Measurements from ENCODE around the gene CPNE4. TPM values are rescaled to one million over a fixed set of nuclear protein-coding genes. Genes with fewer than 3 reads are reported as not detected.

Gene CPNE4
- total and polyA plus RNA-seq, 2 donors (not counting 3 experiments of a cell fraction or from before 2014, with no cell fraction given), result not detected

- H3K79me2 ChIP-seq (ENCODE audit: control insufficient read depth, insufficient read depth, low read length), result peaks cover 1% of the 10 kb centered on the region
- H3K4me3 ChIP-seq (replicated peaks in 1 of 3; ENCODE audit: insufficient read depth in 1 of 3, low read depth in 1 of 3, low read length in 3 of 3), result no peak overlapping the region
- intact Hi-C loops (cut with micrococcal nuclease), result no loop called here
- H3K9ac ChIP-seq (replicated peaks; ENCODE audit: extremely low read depth, insufficient read depth, low read length), result no peak overlapping the region
- H3K4me1 ChIP-seq (ENCODE audit: control insufficient read depth, extremely low read depth, insufficient read depth, low read length), result no peaks in the 10 kb centered on the region
- dilution Hi-C loops (cut with MboI; ENCODE audit: extremely low pct_ligation_motif_present, low sequenced_read_pairs), result no loop called here
- no peak overlapping the region for H3K4me2 ChIP-seq (ENCODE audit: insufficient read depth, low read length)
- no peak overlapping the region for H2AFZ ChIP-seq (ENCODE audit: low read depth, low read length)
- H3K9me3 ChIP-seq (replicated peaks; ENCODE audit: control insufficient read depth, insufficient read depth, low read length), result no peaks in the 10 kb centered on the region
- no peak for FAIRE-seq
- no peak for DNase-seq (ENCODE audit: low read depth, low spot score)
- no peaks in the 10 kb centered on the region for H3K9me1 ChIP-seq (replicated peaks; ENCODE audit: control insufficient read depth, extremely low read depth, insufficient read depth, low read length)
- H4K20me1 ChIP-seq (replicated peaks; ENCODE audit: control insufficient read depth, extremely low read depth, insufficient read depth, low read length), result no peaks in the 10 kb centered on the region
- H3K27me3 ChIP-seq (ENCODE audit: control insufficient read depth in 2 of 2, insufficient read depth in 2 of 2, low read length in 2 of 2), result no peaks in the 10 kb centered on the region
- no TSS peak for BruUV-seq (replicated peaks)
- ChIA-PET POLR2A (no interaction called here), CTCF (no interaction called here)
- H3K27ac ChIP-seq (ENCODE audit: insufficient read depth, low read depth, low read length), result no peak overlapping the region
- TF ChIP-seq EZH2 (IDR thresholded peaks at IDR 0.05; ENCODE audit: borderline replicate concordance, low read depth, low read length, severe bottlenecking) (no peak), GATA2 (IDR thresholded peaks at IDR 0.05; ENCODE audit: insufficient read depth, insufficient read length, low read depth, low read length) (no peak), POLR2A (IDR thresholded peaks at IDR 0.05; ENCODE audit: low read depth, low read length) (no peak), CTCF (IDR thresholded peaks at IDR 0.05; ENCODE audit: extremely low read depth in 1 of 2, insufficient read depth in 1 of 2, low read depth in 1 of 2, low read length in 2 of 2) (no peak), JUN (IDR thresholded peaks at IDR 0.05; ENCODE audit: borderline replicate concordance, insufficient read depth, insufficient read length, low read depth) (no peak), MYC (IDR thresholded peaks at IDR 0.05; ENCODE audit: low read depth, low read length) (no peak), FOS (IDR thresholded peaks at IDR 0.05; ENCODE audit: borderline replicate concordance, insufficient read depth, low read length) (no peak), POLR2AphosphoS5 (IDR thresholded peaks at IDR 0.05; ENCODE audit: insufficient read depth, low read depth, low read length) (no peak), MAX (IDR thresholded peaks at IDR 0.05; ENCODE audit: insufficient read depth, insufficient read length) (no peak)
- peaks cover 0 to 4% of the 10 kb centered on the region in 2 experiments for H3K36me3 ChIP-seq (ENCODE audit: control insufficient read depth in 2 of 2, extremely low read depth in 1 of 2, insufficient read depth in 2 of 2, low read length in 2 of 2)
Observed at GRCh38 chr3:131484496-131485111, 550.2 kb downstream of the CPNE4 start.

Small RNA genes lying within 50 kb of the gene (microRNA-seq; reads per million reads assigned to microRNA genes)
- gene MIR5704 (ENCODE audit: borderline number of aligned reads, borderline replicate concordance), result not detected

Small RNA genes lying within 50 kb of the gene (small RNA-seq; reads per million reads assigned to genes)
- gene AC107027.2 (ENCODE audit: insufficient read depth, insufficient read length, low read depth, low replicate concordance) (not detected), gene MIR5704 (ENCODE audit: insufficient read depth, insufficient read length, low read depth, low replicate concordance) (not detected)

All from endothelial cell of umbilical vein (primary cell).